ENCODE data around the gene CCR6.
"Not testable (repeated sequence)": the region's sequence is repeated elsewhere in the genome, so short reads cannot be mapped to it uniquely, and the experiment has no call there.

CCR6 gene

DNA sequence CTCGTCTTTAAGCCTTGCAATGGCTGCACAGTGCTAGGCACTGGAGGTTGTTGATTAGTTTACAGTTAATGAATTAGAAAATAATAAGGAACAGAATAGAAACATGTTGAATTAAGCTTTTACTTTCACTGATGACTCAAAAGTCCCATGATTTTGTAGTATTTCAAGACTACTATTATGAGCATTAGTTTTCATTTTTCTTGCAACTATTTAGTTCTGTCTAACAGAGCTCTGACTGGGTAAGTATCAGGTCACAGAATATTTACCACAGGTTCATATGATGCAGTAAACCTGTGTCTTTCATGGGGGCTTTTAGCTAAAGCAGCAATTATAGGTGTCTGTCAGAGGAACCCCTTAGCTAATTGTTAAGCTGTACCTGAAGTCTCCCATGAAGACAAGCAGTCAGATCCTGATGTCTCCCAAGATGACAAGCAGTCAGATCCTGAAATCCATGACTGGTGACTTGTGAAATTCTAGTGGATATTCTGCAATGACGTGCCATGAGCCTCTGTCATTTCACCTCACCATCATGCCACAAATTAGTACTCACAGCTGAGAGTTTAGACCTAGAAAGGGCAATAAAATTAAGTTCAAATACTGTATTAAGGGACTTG is 43.1 kb downstream of the CCR6 start:
- in situ Hi-C loops (cut with MboI; ENCODE audit: low sequenced_read_pairs), result no loop called here

DNA sequence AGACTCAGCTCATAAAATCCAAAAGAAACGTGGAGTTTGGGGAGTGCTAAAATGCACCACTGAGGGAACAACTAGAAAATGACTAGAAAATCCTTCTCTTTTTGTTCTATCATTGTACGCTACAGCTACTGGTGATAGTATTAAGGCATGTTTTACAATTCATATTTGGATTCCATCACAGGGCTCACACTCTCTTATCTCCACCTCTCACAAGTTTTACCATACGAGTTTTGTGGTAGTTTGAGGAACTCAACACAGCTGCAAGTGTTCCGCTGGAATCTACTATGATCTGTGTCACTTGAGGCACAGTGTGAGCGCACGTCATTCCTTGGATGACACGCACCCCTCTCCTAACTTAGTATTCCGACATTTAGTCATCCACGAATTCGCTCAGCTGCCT is 44.8 kb downstream of the CCR6 start:
- in situ Hi-C loops (cut with MboI; ENCODE audit: low sequenced_read_pairs), result not testable (repeated sequence)

- in situ Hi-C loops (cut with MboI; ENCODE audit: low sequenced_read_pairs), result not testable (repeated sequence)
These were observed 45.4 kb downstream of the CCR6 start for GRCh38 chr6:167168296-167168695.

GRCh38 chr6:167169867-167170266 is 47.0 kb downstream of the CCR6 start:
- in situ Hi-C loops (cut with MboI; ENCODE audit: low sequenced_read_pairs), result not testable (repeated sequence)

DNA sequence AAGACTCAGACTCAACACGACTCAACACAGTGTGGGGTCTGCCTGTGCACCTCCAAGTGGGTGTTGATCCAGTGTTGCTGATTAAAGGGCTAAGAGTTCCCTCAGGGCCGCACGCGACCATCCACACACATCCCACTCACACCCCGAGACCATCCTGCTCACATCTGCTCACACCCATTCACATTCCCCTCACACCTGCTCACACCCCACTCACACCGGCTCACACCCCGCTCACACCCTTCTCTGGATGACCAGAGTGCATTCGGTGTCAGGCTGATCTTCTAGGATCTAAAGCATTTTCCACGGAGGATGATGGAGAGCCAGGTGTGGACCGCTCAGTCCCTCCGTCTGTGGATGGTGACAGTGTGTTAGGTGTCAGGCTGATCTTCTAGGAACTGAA is 48.4 kb downstream of the CCR6 start:
- in situ Hi-C loops (cut with MboI; ENCODE audit: low sequenced_read_pairs), result not testable (repeated sequence)

GRCh38 chr6:167172011-167172410 is 49.1 kb downstream of the CCR6 start:
- in situ Hi-C loops (cut with MboI; ENCODE audit: low sequenced_read_pairs), result not testable (repeated sequence)

GRCh38 chr6:167177271-167177670 is 54.4 kb downstream of the CCR6 start:
- in situ Hi-C loops (cut with MboI; ENCODE audit: low sequenced_read_pairs), result not testable (repeated sequence)

DNA sequence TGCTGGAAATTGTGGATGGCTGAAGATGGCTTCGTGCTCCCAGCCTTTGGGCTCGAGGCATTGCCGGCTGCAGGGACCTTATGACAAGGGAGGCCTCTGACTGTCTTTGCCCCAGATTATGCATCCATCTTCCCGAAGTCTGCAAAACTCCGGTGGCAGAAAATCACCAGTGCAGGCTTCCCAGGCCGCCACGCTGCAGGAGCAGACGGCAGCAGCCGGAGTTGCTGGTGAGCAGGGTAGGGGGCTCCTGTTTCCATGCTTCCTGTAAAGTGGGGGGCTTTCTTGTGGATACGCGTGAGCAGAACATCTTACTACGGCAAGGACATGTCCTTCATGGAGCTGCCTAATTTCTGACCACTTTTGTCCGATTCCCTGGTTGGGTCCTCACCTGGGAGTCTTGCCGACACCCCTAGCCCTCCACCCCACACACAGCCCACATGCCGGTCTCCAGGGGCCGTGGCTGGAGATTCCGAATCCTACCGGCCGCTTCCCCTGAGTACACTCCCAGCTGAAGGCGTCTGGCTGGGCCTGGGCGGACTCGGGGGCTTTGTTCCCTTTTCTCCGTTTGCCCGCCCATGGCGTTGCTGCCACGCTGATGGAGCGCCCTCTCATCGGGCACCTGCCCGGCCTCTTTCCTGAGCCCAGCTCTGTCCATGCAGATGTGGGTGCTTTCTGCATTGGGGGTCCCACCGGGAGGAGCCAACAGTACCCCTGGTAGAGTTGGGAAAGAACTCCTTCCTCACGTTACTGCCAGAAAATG is 56.2 kb downstream of the CCR6 start:
- in situ Hi-C loops (cut with MboI; ENCODE audit: low sequenced_read_pairs), result not testable (repeated sequence)

GRCh38 chr6:167180086-167180485 is 57.2 kb downstream of the CCR6 start:
- in situ Hi-C loops (cut with MboI; ENCODE audit: low sequenced_read_pairs), result not testable (repeated sequence)

DNA sequence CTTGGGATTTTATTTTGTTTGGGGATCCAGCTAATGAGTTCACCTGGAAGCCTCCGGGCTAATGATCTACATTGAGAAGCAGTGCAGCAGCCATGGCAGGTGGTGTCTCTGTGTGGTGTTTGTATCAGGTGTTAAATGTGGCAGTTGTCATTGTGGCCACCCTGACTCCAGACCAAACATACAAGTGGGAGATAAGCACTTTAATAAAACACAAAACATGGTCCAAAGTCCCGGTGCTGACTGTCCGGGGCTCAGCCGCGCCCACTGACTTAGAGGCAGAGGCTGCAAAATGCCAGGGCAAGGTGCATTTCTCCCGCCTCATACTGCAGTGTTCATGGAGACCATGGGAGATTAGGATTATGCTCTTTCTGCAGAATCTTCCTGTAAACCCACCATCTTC is 58.5 kb downstream of the CCR6 start:
- in situ Hi-C loops (cut with MboI; ENCODE audit: low sequenced_read_pairs), result not testable (repeated sequence)

GRCh38 chr6:167182913-167183314 is 60.0 kb downstream of the CCR6 start:
- in situ Hi-C loops (cut with MboI; ENCODE audit: low sequenced_read_pairs), result not testable (repeated sequence)

GRCh38 chr6:167185101-167185500 is 62.2 kb downstream of the CCR6 start:
- in situ Hi-C loops (cut with MboI; ENCODE audit: low sequenced_read_pairs), result not testable (repeated sequence)

GRCh38 chr6:167187275-167187674 is 64.4 kb downstream of the CCR6 start:
- in situ Hi-C loops (cut with MboI; ENCODE audit: low sequenced_read_pairs), result not testable (repeated sequence)
